CMK (cell line): ENCODE measurements around the gene PTPRM.

Source experiments
- DNase-seq: peaks from one replicate; pipeline ENCODE4 v3.0.0-alpha.2; 2010; ENCODE audit warnings: low read depth

Gene PTPRM

GRCh38 chr18:7629416-7629815 is 62.3 kb downstream of the PTPRM start:
- DNase-seq = no peak

DNA sequence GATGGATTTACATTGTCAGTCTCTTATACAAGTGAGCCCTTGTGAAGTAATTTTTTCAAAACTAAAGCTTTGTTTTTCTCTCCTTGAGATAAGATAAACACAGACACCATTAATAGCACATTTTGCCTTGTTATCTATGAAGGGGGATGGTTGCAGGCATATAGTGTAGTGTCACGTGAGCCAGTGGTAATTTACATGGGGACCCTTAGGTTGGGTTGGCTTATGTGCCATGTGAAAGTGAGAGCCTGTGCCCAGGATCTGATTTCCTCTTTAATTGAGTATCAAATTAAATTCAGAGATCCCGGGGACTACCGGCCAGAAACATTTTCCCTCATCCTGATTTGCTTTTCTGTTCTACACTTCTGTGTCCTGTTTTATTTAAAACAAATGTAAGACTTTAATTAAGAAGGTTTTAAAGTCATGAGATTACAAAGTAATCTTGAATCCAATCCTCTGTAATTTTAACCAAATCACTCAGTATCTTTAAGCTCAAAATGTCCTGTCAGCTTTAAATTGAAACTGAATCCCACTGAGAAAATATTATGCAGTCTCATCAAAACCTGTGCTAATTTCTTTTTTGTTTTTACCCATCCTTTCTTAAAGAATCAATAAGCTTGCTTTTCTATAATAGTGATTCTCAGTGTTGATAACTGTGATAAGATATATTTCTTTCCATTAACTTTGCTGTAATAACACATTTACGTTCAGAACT is 63.8 kb downstream of the PTPRM start:
- no peak for DNase-seq

GRCh38 chr18:7632152-7633098 is 65.3 kb downstream of the PTPRM start:
- DNase-seq = no peak

GRCh38 chr18:7633171-7633570 is 66.1 kb downstream of the PTPRM start:
- no peak for DNase-seq

DNA sequence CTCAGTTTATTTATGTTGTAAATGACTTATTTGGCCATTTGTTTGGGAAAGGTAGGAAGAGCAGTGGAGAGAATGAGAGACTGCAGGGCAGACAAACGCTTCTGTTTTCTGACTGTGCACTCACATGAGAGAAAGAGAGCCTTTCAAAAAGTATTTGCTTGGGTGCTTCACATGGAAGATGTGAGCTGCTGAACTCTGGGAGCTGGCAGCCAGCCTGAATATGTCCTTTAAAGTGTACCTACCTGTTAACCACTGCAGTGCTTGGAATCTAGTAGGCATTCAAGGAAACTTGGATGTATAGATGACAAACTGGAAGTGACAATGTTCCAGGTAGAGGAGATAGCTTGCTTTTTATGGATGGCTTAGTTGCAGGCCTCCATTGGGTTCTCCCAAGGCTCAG is 68.8 kb downstream of the PTPRM start:
- no peak for DNase-seq

DNA sequence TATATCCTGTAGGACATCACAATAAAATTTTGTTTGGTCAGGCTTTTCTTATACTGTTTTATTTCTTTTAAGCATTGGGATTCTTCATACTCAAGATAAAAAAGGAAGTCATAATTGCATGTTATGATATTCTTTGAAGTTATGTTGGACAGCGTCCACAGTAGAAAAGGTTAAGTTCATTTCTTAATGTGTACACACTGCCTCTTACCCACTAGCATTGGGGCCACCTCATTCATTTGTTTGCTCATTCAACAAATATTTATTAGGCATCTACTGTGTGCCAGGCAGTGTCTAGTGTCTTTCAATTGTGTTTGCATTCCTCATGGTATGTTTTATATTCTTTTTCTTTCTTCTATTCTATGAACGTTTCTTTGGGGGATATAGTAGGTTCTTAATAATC is 70.2 kb downstream of the PTPRM start:
- DNase-seq = no peak

GRCh38 chr18:7638321-7638720 is 71.2 kb downstream of the PTPRM start:
- DNase-seq = no peak

- DNase-seq = no peak
Measured at GRCh38 chr18:7641813-7642212, 74.7 kb downstream of the PTPRM start.

- DNase-seq = no peak
Measured at GRCh38 chr18:7642331-7642890, 75.3 kb downstream of the PTPRM start.

DNA sequence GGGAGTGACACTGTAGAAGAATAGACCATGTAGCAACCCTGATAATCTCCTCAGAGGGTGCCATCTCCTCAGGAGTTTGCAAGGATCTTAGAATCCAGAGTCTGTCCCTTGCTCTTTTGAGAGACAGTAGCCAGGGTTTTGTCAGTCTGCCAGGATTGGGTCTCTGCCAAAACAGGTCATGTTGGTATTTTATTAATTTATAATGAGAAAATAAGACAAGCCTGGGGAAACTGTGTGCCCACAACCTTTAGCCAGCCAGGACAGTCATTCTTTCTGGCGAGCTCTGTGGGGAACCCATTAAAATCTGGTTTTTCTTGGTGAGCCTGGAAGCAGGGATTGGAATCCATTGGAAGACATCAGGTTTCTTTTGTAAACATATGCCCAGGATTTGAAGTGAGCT is 78.6 kb downstream of the PTPRM start:
- no peak for DNase-seq

GRCh38 chr18:7646174-7646886 is 79.2 kb downstream of the PTPRM start:
- DNase-seq = no peak

DNA sequence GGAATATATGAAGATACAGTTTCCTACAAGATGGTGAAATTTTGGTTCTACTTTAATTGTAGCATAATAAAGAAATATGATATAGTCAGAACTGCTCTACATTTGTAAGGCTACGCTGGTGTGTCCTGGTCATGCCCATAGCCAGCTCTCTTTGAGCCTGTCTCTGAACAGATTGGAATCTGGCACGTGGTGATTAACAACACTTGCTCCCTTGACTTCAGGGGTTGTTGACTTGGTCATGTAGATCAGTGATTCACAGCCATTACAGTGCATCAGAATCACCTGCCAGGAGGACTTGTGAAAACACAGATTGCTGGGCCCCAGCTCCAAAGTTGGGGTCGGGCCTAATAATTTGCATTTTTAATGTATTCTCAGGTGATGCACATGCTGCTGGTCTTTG is 80.4 kb downstream of the PTPRM start:
- DNase-seq = no peak

- DNase-seq = no peak
Measured at GRCh38 chr18:7657050-7657449, 89.9 kb downstream of the PTPRM start.

DNA sequence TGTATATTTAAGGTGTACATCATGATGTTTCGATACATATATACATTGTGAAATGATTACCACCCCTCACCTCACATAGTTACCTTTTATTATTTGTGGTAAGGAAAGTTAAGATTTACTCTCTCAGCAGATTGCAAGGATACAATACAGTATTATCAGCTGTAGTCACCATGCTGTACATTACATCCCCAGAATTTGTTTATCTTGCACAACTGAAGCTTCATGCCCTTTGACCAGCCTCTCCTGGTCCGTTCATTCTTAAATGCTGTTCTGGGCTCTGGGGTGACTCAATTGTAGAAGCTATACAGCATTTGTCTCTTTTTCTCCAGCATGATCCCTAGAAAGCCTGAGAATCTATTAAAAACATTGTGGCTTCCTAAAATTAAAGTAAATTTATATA is 90.8 kb downstream of the PTPRM start:
- DNase-seq = no peak

GRCh38 chr18:7658701-7659100 is 91.6 kb downstream of the PTPRM start:
- no peak for DNase-seq

GRCh38 chr18:7661207-7661606 is 94.1 kb downstream of the PTPRM start:
- DNase-seq = no peak

DNA sequence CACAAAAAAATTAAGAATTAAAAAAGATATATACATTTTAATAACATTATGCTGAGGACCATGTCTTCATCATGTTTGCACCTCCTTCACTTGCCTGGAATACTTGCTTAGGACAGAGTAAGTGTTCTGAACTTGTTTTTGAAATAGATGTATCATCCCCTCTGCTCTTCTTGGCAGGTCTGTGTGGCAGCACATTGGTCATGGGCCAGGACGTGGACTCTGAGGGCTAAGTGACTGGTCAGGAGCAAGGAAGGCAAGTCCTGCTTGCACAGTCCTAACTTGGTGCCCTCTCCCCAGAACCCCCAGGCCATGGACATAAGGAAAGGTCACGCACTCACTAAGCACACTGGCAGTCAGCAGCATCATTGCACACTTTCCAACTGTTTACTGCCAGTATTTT is 95.8 kb downstream of the PTPRM start:
- no peak for DNase-seq

GRCh38 chr18:7663366-7664312 is 96.5 kb downstream of the PTPRM start:
- DNase-seq = no peak

GRCh38 chr18:7666195-7666776 is 99.2 kb downstream of the PTPRM start:
- no peak for DNase-seq

DNA sequence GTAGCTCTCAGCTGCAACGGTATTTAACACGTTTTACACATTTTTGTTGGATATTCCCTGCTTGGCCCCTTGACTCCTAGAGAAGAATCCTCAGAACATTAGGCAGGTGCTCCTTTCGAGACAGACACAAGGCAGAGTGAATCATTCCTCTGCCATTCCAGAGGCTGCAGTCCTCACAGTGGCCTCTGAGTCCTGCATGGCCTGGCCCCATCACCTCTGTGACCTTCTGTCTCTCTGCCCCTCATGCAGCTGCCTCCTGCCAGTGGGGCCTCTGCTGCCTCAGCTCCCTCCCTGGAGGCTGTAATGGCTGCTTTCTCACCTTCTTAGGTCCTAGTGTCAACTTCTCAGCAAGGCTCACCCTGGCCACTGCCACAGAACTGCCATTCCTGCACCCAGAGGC is 101.3 kb downstream of the PTPRM start:
- DNase-seq = no peak

DNA sequence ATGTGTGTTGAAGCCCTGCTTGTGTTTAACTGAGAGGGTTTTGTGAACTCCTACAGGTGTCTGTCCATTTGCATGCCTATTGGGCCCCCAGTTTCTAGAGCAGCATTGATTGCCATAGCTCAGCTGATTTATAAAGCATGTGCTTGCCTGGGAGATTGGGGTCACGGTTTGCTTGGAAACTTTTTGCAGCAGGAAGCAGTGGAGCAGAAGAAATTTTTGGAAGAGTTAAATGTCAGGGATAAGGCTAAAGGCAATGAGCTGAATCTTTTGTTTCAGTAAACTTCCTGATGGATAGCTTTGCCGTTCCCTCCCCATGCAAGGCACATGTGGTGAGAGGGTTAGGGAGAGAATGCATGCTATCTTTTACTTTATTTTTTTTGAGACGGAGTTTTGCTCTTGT is 102.2 kb downstream of the PTPRM start:
- no peak for DNase-seq
